DND-41 (cell line): Measurements from ENCODE around the gene IGFBP2.
"Not testable (repeated sequence)": the region's sequence is repeated elsewhere in the genome, so short reads cannot be mapped to it uniquely, and the experiment has no call there.

Experiments
- ATAC-seq: fragments of 200-7000 bp; cut with Tn5 transposase; 3 replicates; pipeline ENCODE4 v1.9.1; 2021; ENCODE audit warnings: low read depth; ENCODE audit not compliant: insufficient read depth
- DNase-seq: peaks from one replicate; pipeline ENCODE4 v3.0.0-alpha.2; 2020
- H2AFZ ChIP-seq: 2 replicates; pipeline ENCODE4 v1.6.0; 2012; ENCODE audit warnings: low read depth, low read length
- H3K27ac ChIP-seq: 2 replicates; pipeline ENCODE4 v1.5.1; 2012; ENCODE audit warnings: low read length, inconsistent platforms
- H3K27me3 ChIP-seq: fragments of 200-600 bp; sonication (generic); 2 replicates; pipeline ENCODE4 v1.6.0; 2012; ENCODE audit warnings: low read length, mild to moderate bottlenecking, inconsistent platforms; ENCODE audit not compliant: insufficient read depth, poor library complexity
- H3K36me3 ChIP-seq: 2 replicates; pipeline ENCODE4 v1.5.1; 2012; ENCODE audit warnings: low read length, inconsistent platforms; ENCODE audit not compliant: insufficient read depth
- H3K4me1 ChIP-seq: 2 replicates; pipeline ENCODE4 v1.5.1; 2012; ENCODE audit warnings: mild to moderate bottlenecking, low read length; ENCODE audit not compliant: insufficient read depth
- H3K4me2 ChIP-seq: 2 replicates; pipeline ENCODE4 v1.6.0; 2012; ENCODE audit warnings: mild to moderate bottlenecking, moderate library complexity, low read length, inconsistent platforms; ENCODE audit not compliant: insufficient read depth
- H3K4me3 ChIP-seq, 2 experiments: fragments of 200-600 bp in 1 of 2; shearing (Covaris generic) in 1 of 2; 2 replicates each; pipeline ENCODE4 v1.5.1; 2012 to 2016; ENCODE audit warnings: inconsistent platforms in 2 of 2, low read length in 2 of 2, mild to moderate bottlenecking in 2 of 2, low read depth in 1 of 2, moderate library complexity in 1 of 2
- H3K79me2 ChIP-seq: 2 replicates; pipeline ENCODE4 v1.6.0; 2012; ENCODE audit warnings: low read length, inconsistent platforms; ENCODE audit not compliant: insufficient read depth
- H3K9ac ChIP-seq: 2 replicates; pipeline ENCODE4 v1.6.0; 2012; ENCODE audit warnings: low read depth, mild to moderate bottlenecking, inconsistent platforms, low read length, moderate library complexity
- H3K9me3 ChIP-seq: 2 replicates; pipeline ENCODE4 v1.5.1; 2012; ENCODE audit warnings: low read length, moderate library complexity, mild to moderate bottlenecking, inconsistent platforms; ENCODE audit not compliant: insufficient read depth, severe bottlenecking
- H4K20me1 ChIP-seq: 2 replicates; pipeline ENCODE4 v1.6.0; 2012; ENCODE audit warnings: low read length; ENCODE audit not compliant: insufficient read depth
- EZH2 ChIP-seq: IDR thresholded peaks from 3 replicates; pipeline ENCODE4 v1.6.1; 2012; ENCODE audit warnings: borderline replicate concordance, low read depth, mild to moderate bottlenecking, moderate library complexity, low read length, inconsistent platforms; ENCODE audit not compliant: severe bottlenecking
- TF ChIP-seq, protein P1 (sequence below): IDR thresholded peaks from 2 replicates; pipeline ENCODE4 v1.5.1; 2012; ENCODE audit warnings: borderline replicate concordance, low read length, moderate library complexity, mild to moderate bottlenecking; ENCODE audit not compliant: poor library complexity, severe bottlenecking; ENCODE audit errors: extremely low read depth

Gene IGFBP2

GRCh38 chr2:216596236-216596979, 36.8 kb upstream of the IGFBP2 start:
- Histone ChIP-seq H3K36me3 (no peaks in the 10 kb centered on the region), H3K9ac (no peak overlapping the region), H3K9me3 (no peaks in the 10 kb centered on the region), H3K27me3 (no peaks in the 10 kb centered on the region), H3K4me1 (no peaks in the 10 kb centered on the region), H3K79me2 (no peaks in the 10 kb centered on the region), H4K20me1 (no peaks in the 10 kb centered on the region), H3K4me2 (no peak overlapping the region), H2AFZ (no peak overlapping the region), H3K27ac (no peak overlapping the region), H3K4me3 (no peak overlapping the region)
- ATAC-seq = no peak
- no peak for DNase-seq
- TF ChIP-seq EZH2 = no peak
- TF ChIP-seq, protein P1, sequence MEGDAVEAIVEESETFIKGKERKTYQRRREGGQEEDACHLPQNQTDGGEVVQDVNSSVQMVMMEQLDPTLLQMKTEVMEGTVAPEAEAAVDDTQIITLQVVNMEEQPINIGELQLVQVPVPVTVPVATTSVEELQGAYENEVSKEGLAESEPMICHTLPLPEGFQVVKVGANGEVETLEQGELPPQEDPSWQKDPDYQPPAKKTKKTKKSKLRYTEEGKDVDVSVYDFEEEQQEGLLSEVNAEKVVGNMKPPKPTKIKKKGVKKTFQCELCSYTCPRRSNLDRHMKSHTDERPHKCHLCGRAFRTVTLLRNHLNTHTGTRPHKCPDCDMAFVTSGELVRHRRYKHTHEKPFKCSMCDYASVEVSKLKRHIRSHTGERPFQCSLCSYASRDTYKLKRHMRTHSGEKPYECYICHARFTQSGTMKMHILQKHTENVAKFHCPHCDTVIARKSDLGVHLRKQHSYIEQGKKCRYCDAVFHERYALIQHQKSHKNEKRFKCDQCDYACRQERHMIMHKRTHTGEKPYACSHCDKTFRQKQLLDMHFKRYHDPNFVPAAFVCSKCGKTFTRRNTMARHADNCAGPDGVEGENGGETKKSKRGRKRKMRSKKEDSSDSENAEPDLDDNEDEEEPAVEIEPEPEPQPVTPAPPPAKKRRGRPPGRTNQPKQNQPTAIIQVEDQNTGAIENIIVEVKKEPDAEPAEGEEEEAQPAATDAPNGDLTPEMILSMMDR = no peak

DNA sequence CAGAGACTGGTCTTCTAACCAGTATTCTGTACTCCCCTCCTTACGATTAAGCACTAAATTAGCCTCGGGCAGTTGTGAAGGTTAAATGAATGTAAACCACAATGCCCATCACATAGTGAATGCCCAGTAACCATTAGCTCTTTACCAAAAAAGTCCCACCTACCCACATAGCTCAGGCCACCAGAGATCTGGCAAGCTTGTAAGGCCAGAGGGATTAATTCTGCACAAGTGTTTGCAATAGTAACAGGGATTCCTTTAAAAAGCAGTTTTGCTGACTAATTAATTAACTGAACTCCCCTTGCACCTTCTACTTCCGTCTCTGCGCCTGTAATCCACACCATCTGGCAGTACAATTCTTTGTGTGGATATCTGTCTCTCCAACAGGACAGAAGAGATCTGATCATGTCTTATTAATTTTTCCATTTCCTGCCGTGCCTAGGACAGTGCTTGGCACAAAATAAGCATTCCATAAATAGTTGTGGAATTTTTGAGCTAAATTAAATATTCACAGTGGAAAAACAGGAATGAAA, 36.2 kb upstream of the IGFBP2 start:
- TF ChIP-seq, protein P1 = no peak
- TF ChIP-seq EZH2 = no peak
- no peak overlapping the region for H3K9ac ChIP-seq
- no peak overlapping the region for H3K27ac ChIP-seq
- H3K27me3 ChIP-seq = no peaks in the 10 kb centered on the region
- H4K20me1 ChIP-seq = no peaks in the 10 kb centered on the region
- no peaks in the 10 kb centered on the region for H3K36me3 ChIP-seq
- no peak overlapping the region for H3K4me2 ChIP-seq
- H2AFZ ChIP-seq = 0 out of 2 replicates have a peak overlapping the region, but pooled peaks have one; percentile 7
- no peaks in the 10 kb centered on the region for H3K9me3 ChIP-seq
- no peaks in the 10 kb centered on the region for H3K79me2 ChIP-seq
- DNase-seq (no peak), ATAC-seq (no peak)
- H3K4me1 ChIP-seq = peaks cover 1% of the 10 kb centered on the region
- no peak overlapping the region for H3K4me3 ChIP-seq

DNA sequence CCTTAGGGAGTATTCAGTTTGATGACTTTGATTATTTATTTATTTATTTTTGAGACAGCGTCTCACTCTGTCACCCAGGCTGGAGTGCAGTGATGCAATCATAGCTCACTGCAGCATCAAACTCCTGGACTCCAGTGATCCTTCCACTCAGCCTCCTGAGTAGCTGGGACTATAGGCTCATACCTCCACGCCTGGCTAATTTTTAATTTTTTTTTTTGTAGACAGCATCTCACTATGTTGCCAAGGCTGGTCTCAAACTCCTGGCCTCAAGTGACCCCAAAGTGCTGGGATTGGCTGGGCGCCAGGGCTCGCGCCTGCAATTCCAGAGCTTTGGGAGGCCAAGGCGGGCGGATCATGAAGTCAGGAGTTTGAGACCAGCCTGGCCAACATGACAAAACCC, 35.4 kb upstream of the IGFBP2 start:
- H3K27ac ChIP-seq, H3K79me2 ChIP-seq, H3K4me3 ChIP-seq, H3K36me3 ChIP-seq, ATAC-seq, H3K4me1 ChIP-seq, H4K20me1 ChIP-seq, H3K9me3 ChIP-seq, H3K4me2 ChIP-seq, DNase-seq, H2AFZ ChIP-seq, H3K9ac ChIP-seq, H3K27me3 ChIP-seq: not testable (repeated sequence)

- Histone ChIP-seq H3K9ac (peak overlapping the region; percentile 30; the same call in 1 of the 2 replicates), H4K20me1 (no peaks in the 10 kb centered on the region), H3K4me1 (peaks cover 49% of the 10 kb centered on the region), H3K79me2 (peaks cover 7% of the 10 kb centered on the region), H3K4me2 (no peak overlapping the region; the same call in 1 of the 2 replicates), H3K27me3 (no peaks in the 10 kb centered on the region), H3K36me3 (no peaks in the 10 kb centered on the region), H3K9me3 (no peaks in the 10 kb centered on the region), H2AFZ (no peak overlapping the region), H3K4me3 (no peak overlapping the region), H3K27ac (peak overlapping the region; percentile 77)
- ATAC-seq (no peak), DNase-seq (no peak)
- TF ChIP-seq, protein P1 = no peak
- no peak for TF ChIP-seq EZH2
These were observed 31.4 kb upstream of the IGFBP2 start for GRCh38 chr2:216601632-216602409.
